Endometrial microvascular endothelial cells (primary cell): ENCODE data around the gene EIF3J. TPM values are rescaled to one million over a fixed set of nuclear protein-coding genes. Genes with fewer than 3 reads are reported as not detected.

Source experiments
- in situ Hi-C: cut with HindIII; loops from 2 replicates; pipeline ENCODE4 v1.10.0; 2017; ENCODE audit warnings: low sequenced_read_pairs, low pct_unique_long_range_greater_than_20kb; ENCODE audit errors: inconsistent ontology term
- total RNA-seq: library from RNA; depleted of rRNA; stranded (reverse); fragments of >200 nt; gene quantifications from one replicate; pipeline ENCODE4 v1.2.3, GENCODE V29; 2015; ENCODE audit errors: inconsistent ontology term

Gene EIF3J
- total RNA-seq, 1 donor from 2014 or later, result 98.8 TPM

DNA sequence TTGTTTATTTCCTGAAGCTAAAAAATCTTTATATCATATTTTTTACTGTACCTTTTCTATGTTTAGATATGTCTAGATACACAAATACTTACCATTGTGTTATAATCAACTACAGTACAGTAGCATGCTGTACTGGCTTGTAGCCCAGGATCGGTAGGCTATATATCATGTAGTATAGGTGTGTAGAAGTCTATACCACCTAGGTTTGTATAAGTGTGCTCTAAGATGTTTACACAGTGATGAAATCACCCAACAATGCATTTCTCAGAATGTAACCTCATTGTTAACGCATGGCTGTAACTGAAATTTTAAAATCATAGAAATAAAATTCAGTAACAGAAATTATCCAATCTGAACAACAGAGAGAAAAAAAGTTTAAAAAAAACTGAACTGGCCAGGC lies 43.2 kb downstream of the EIF3J start:
- in situ Hi-C loops, result no loop called here

DNA sequence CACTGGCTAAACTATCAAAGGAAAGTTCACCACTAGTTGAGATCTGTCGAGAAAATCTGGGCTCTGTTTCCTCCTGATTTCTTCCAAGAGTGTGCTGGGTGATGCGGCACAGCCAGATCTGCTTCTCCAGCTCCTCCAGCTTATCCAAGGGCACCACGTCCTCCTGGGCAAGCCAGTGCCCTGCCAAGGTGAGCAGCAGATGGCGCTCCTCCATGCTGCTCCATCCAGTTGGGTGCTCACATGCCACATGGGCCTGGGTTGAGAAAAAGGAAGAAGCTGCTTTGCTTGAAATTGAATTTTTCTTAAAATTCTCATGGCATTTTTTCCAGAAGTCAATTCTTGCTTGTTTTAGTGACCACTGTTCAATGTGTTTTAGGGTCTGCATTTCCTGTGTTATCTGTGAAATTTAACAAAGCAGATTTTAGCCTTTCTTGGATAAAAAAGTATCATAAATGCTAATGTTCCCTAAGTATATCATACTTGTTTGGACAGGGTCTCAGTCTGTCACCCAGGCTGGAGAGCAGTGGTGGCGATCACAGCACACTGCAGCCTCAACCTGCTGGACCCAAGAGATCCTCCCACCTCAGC lies 47.3 kb downstream of the EIF3J start:
- in situ Hi-C loops, result no loop called here

DNA sequence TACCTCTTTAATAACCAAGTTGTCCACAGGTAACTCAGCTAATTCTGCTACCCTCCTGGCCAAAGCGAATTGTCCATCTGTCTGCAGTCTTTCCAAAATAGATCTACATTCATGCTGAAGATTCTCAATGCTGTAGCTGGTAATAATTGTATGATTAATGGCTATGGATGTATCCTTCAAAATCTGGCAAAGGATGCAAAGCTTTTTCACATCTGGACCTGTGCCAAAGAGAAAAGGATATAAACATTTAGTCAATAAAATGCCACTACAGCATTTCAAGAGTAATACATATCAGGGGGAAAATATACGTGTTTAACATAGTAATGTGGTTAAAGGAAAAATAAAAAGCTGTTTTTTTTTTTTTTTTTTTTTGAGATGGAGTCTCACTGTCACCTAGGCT lies 48.7 kb downstream of the EIF3J start:
- in situ Hi-C loops, result no loop called here

DNA sequence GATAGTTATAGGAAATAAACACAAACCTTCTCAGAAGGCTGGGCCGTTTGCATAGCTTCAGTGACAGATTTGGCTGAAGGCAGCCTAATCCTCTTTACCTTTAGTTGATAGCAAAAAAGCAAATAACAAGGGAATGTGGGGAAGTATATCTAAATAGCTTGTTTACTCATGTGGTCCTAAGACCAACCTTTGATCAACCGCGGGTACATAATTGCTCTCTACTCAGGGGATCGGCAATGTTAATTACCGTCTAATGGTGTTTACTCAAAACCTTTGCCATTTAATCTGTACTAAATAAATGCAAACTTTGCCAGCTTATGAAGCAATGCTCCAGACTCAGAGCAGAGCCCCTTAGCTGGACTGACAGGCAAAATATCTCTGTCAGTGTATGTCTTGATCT lies 51.6 kb downstream of the EIF3J start:
- in situ Hi-C loops, result no loop called here

DNA sequence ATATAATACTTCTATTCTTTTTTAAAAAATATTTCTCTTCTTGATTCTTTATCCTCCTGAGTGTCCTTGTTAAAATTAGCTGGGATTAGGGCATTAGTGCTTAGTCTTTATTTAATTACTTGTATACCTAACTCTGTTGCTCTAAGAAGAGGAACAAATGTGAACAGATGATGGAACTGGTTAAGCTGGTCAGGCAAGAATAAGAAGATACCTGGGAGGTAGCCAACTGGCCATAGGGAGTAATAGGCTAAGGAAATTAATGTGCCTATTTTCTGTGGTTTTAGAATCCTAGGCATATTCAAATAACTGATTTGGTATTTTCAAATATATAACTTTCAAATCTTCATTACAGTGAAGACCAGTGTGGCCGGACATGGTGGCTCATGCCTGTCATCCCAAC lies 54.4 kb downstream of the EIF3J start:
- in situ Hi-C loops, result no loop called here

DNA sequence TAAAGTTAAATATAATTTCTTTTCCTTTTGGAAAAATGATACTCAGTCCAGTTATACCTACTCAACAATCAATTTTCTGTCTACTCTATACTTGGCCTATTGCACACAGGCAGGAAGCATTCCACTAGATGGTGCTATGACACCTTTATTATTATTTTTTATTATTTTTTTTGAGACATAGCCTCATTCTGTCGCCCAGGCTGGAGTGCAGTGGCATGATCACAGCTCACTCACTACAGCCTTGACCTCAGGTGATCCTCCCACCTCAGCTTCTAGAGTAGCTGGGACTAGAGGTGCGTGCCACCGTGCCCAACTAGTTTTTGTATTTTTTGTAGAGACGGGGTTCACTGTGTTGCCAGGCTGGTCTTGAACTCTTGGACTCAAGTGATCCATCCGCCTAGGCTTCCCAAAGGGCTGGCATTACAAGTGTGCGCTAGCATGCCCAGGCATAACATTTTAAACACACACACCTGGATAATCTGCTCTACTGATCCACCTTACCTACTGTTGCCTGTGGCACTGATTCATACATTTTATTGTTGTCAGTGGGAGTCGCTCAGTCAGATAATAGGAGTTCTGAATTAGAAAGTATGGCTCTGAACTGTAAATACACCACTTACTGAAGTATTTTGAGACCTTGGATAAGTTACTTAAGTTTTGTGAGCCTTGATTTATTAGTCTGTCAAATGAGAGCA lies 56.2 kb downstream of the EIF3J start:
- in situ Hi-C loops, result no loop called here

DNA sequence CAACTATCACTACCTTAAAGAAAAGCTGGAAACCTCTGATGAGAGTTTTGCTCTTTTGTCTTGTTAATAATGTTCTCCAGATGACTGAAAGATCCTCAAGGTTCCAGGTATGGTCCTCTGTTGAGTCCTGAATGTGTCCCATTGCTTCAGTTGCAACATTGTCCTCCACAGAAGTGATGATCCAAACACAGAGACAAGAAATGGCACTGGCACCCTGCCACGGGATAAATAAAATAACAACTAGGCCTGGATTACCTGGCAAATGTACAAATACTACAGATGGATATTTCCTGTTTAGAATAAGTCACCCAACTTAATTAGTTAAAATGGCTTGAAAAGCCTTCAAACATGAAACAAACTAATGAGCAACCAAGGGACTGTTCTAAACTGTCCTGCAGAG lies 58.3 kb downstream of the EIF3J start:
- in situ Hi-C loops, result no loop called here

DNA sequence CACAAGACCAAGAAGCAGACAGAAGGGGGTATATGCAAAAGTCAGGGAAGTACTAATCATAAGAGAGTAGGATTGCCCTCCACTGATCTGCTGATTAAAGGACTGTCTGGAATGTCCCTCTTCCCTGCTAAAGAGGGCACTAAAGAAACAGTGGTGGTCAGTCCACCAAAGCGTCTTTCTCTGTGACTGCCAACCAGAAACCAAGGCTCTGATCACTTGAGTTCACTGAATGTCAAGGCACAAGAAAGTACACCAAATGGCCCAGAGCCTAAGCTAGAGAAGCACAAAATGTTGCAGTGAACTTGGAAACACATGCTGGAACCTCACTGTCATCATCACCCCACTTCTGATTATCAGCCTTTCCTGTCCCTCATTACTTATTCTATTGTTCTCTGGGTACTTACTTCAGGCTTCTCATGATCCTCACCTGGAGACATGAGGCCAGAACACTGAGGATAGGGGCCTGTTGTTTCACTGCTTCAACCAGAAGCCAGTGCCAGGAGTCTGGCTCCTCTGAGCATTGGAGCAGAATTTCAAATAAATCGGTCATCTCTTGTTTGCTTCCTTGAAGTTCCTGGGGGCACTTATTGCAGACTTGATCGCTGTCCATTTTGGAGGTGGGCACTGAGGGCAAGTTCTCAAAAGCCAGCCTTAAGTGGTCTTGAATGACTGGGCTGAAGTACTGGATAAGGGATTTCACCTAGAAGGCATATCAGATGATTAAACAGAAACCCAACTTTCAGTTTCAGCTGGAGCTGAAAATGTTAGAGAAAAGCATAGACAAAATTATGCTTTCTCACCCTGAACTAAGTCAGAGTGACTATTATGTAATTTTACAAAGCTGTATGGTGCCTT lies 58.9 kb downstream of the EIF3J start:
- in situ Hi-C loops, result no loop called here

DNA sequence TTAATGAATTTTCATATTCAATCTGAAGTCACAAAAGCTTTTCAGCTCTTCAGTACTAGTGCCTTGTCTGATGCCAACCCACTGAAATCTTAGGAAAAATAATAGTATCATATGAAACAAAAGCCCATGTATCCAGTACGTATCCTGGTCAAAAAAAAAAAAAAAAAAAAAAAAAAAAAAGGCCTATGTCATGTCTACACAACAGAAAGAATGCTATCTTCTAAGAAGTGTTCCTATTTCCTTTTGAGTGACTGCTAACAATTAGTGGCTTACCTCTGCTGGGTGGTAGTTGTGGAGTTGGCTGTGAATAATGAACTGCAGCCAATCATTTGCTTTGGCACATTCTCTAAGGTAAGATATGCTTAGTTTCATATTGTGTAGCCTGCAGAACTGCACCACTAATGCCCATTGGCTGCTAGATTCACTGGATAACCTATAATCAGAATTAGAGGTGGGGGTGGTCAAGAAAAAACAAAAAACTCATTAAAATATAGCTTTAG lies 59.6 kb downstream of the EIF3J start:
- in situ Hi-C loops, result no loop called here

DNA sequence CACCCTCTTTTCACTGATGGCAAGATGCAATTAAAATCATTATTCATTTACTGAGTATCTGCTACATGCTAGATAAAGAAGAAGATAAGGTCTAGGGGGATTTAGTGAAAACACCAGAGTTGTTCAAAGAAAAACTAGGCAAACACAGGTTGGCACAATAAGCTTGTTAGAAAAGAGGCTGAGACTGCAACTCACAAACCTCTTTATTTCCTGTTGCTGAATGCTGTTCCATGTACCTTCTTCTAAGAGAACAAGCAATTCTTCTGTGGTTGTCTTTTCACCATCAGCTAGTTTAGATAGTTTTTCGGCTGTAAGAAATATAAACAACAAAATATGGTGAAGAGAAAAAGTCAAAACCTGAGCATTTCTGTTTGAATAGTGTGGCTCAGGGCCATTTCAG lies 61.1 kb downstream of the EIF3J start:
- in situ Hi-C loops, result no loop called here

DNA sequence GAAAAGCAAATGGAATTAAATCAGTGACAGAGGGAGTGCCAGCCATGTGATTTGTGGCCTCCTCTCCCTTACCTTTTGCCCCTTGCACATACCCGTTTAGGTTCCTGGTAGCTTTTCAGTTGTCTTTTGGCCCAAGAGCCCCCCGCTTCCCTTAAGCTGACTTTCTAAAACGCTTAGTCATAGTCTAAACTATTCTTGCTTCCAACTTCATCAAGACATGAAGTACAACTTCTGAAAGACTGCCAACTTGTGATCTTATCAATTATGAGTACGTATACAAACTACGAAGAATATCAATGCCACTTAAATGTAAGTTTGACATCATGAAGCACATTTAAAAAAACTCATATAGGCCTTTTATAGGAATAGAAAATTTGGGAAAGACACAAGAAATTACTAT lies 61.9 kb downstream of the EIF3J start:
- in situ Hi-C loops, result no loop called here

DNA sequence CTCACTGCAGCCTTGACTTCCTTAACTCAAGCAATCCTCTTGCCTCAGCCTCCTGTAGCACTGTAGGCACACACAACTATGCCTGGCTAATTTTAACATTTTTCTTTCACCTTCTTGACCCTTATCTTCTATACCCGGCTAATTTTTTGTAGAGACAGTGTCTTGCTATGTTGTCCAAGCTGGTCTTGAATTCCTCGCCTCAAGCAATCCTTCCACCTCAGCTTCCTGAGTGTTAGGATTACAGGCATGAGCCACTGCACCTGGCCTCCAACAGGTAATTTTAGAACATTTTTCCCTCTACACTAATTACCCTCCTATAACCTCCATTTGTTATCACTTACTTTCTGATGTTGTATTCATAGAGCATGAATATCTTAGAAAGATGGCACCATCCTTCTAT lies 66.2 kb downstream of the EIF3J start:
- in situ Hi-C loops, result no loop called here

DNA sequence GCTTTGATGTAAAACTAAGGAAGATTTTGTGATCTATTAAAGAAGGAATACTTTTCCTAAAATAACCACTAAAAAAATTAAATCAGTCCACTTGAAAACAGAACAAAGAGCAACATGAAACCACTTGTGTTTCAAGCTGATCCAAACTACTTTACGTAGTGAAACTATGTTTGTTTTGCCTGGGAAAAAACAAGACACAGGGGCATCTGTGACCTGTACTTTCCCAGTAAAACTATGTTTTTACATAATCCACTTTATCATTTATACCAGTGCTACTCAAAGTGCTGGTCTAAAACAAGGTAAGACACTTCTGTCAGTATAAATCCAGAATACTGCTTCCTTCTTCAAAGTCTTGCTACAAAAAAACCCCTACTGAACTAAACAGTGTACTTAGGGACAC lies 69.8 kb downstream of the EIF3J start:
- in situ Hi-C loops, result no loop called here

Other genes starting within 250 kb of the EIF3J start
- gene GOLM2, start 248.4 kb upstream of the EIF3J start, total RNA-seq, result 43.6 TPM
- 50.4 TPM for gene CTDSPL2, start 109.5 kb upstream of the EIF3J start, total RNA-seq
- 19.8 TPM for gene SPG11, start 126.5 kb downstream of the EIF3J start, total RNA-seq
- gene PATL2, start 174.2 kb downstream of the EIF3J start, total RNA-seq, result not detected
- 4,064 TPM for gene B2M, start 174.4 kb downstream of the EIF3J start, total RNA-seq
- 21.7 TPM for gene TRIM69, start 199.4 kb downstream of the EIF3J start, total RNA-seq